HCT116 (cell line): Measurements from ENCODE around the gene MYO10. TPM values are rescaled to one million over a fixed set of nuclear protein-coding genes. Genes with fewer than 3 reads are reported as not detected.

Experiments
- ATAC-seq: fragments of 200-7000 bp; cut with Tn5 transposase; 2 replicates; pipeline ENCODE4 v1.9.1; 2020; ENCODE audit warnings: mild to moderate bottlenecking, moderate library complexity
- BruUV-seq: library from RNA; stranded (reverse); fragments of 400-500 nt; replicated peaks from 2 replicates; lab custom pipeline; 2021; lab: Mats Ljungman, UMichigan
- CTCF ChIA-PET: fragments of 300-600 bp; sonication (Branson Sonifier 250); formaldehyde crosslinking; loops from one replicate; lab custom pipeline; 2021; ENCODE audit warnings: antibody characterized with exemption; lab: Charles Lee
- POLR2A ChIA-PET: fragments of 300-600, 350-600 bp; sonication (Branson Sonifier 250); formaldehyde crosslinking; loops from one replicate; lab custom pipeline; 2021; ENCODE audit warnings: antibody characterized with exemption; lab: Charles Lee
- RAD21 ChIA-PET, 2 experiments: fragments of 300-600 bp; sonication (Branson Sonifier 250); formaldehyde crosslinking; loops; one replicate each; lab custom pipeline; 2023; ENCODE audit warnings: low total read pairs in 2 of 2; ENCODE audit not compliant: uncharacterized antibody in 2 of 2, unreplicated experiment in 2 of 2, low non-redundant PET in 1 of 2; lab: Charles Lee
- DNase-seq: peaks from one replicate; pipeline ENCODE4 v3.0.0-alpha.2; 2010; ENCODE audit warnings: low read depth, low spot score
- H2AFZ ChIP-seq: fragments of 200-600 bp; shearing (Covaris generic), sonication (generic); 2 replicates; pipeline ENCODE4 v1.6.1; 2017; ENCODE audit warnings: low read depth, mixed run types, mixed read lengths, antibody characterized with exemption, low read length; ENCODE audit not compliant: poor library complexity, severe bottlenecking
- H3K27ac ChIP-seq: 2 replicates; pipeline ENCODE4 v1.5.1; 2012; ENCODE audit warnings: low read depth, low read length
- H3K27me3 ChIP-seq: fragments of 200-600 bp; sonication (generic); 2 replicates; pipeline ENCODE4 v1.6.1; 2016; ENCODE audit warnings: mixed run types, low read length, mixed read lengths; ENCODE audit not compliant: insufficient read depth
- H3K36me3 ChIP-seq, 2 experiments: fragments of 200-500 bp in 1 of 2; fragments of 200-600 bp in 1 of 2; sonication (Bioruptor generic) in 1 of 2; sonication (generic) in 1 of 2; 2 replicates each; pipeline versions ENCODE4 v1.5.1 to v1.6.1; 2014 to 2016; ENCODE audit warnings: low read length in 2 of 2, inconsistent platforms in 1 of 2, mixed read lengths in 1 of 2, mixed run types in 1 of 2; ENCODE audit not compliant: insufficient read depth in 2 of 2, control insufficient read depth in 1 of 2
- H3K4me1 ChIP-seq, 2 experiments: fragments of 200-600 bp in 1 of 2; sonication (generic) in 1 of 2; 2 replicates each; pipeline versions ENCODE4 v1.5.1 to v1.6.1; 2012 to 2017; ENCODE audit warnings: low read length in 2 of 2, inconsistent platforms in 1 of 2, mild to moderate bottlenecking in 1 of 2, mixed read lengths in 1 of 2, mixed run types in 1 of 2, moderate library complexity in 1 of 2; ENCODE audit not compliant: insufficient read depth in 2 of 2, control insufficient read depth in 1 of 2
- H3K4me2 ChIP-seq: fragments of 200-600 bp; sonication (generic); 2 replicates; pipeline ENCODE4 v1.6.1; 2017; ENCODE audit warnings: mixed run types, low read length, mixed read lengths
- H3K4me3 ChIP-seq, 2 experiments: fragments of 200-600 bp in 1 of 2; sonication (generic) in 1 of 2; replicated peaks in 1 of 2; 2 replicates each; pipeline ENCODE4 v1.5.1; 2011 to 2016; ENCODE audit warnings: low read length in 2 of 2, control low read depth in 1 of 2, low read depth in 1 of 2, mild to moderate bottlenecking in 1 of 2, mixed read lengths in 1 of 2, mixed run types in 1 of 2
- H3K79me2 ChIP-seq: fragments of 200-600 bp; sonication (generic); 2 replicates; pipeline ENCODE4 v1.6.1; 2017; ENCODE audit warnings: mild to moderate bottlenecking, mixed run types, low read length, moderate library complexity, mixed read lengths; ENCODE audit not compliant: insufficient read depth
- H3K9ac ChIP-seq: fragments of 200-600 bp; sonication (generic); 2 replicates; pipeline ENCODE4 v1.6.1; 2016; ENCODE audit warnings: low read length, mixed read lengths
- H3K9me2 ChIP-seq: fragments of 200-600 bp; sonication (generic), shearing (Covaris generic); 2 replicates; pipeline ENCODE4 v1.6.1; 2017; ENCODE audit warnings: mixed run types, mild to moderate bottlenecking, moderate library complexity; ENCODE audit not compliant: insufficient read depth
- H3K9me3 ChIP-seq, 2 experiments: fragments of 200-500 bp in 1 of 2; fragments of 200-600 bp in 1 of 2; sonication (Bioruptor generic) in 1 of 2; sonication (generic) in 1 of 2; 2 replicates each; pipeline ENCODE4 v1.6.1; 2014 to 2017; ENCODE audit warnings: low read length in 2 of 2, mixed read lengths in 2 of 2, inconsistent platforms in 1 of 2, low read depth in 1 of 2, mild to moderate bottlenecking in 1 of 2, mixed run types in 1 of 2, moderate library complexity in 1 of 2; ENCODE audit not compliant: control insufficient read depth in 1 of 2, insufficient read depth in 1 of 2
- H4K20me1 ChIP-seq: fragments of 200-600 bp; sonication (generic), shearing (Covaris generic); 2 replicates; pipeline ENCODE4 v1.6.1; 2017; ENCODE audit warnings: mixed run types, mild to moderate bottlenecking, moderate library complexity; ENCODE audit not compliant: insufficient read depth
- CBX3 ChIP-seq: IDR thresholded peaks from 2 replicates; pipeline ENCODE4 v1.6.1; 2012; ENCODE audit warnings: low read depth
- CEBPB ChIP-seq: IDR thresholded peaks from 2 replicates; pipeline ENCODE4 v1.6.1; 2012; ENCODE audit warnings: low read depth
- EZH2 ChIP-seq: fragments of 200-600 bp; sonication (generic); IDR thresholded peaks from 2 replicates; pipeline ENCODE4 v1.6.1; 2017; ENCODE audit warnings: antibody characterized with exemption, mixed run types
- FOSL1 ChIP-seq: IDR thresholded peaks from 2 replicates; pipeline ENCODE4 v1.6.1; 2012; ENCODE audit warnings: low read depth
- JUND ChIP-seq: IDR thresholded peaks from 2 replicates; pipeline ENCODE4 v1.6.1; 2012
- MAX ChIP-seq: IDR thresholded peaks from 2 replicates; pipeline ENCODE4 v1.6.1; 2012
- RAD21 ChIP-seq: IDR thresholded peaks from 2 replicates; pipeline ENCODE4 v1.6.1; 2012; ENCODE audit warnings: low read depth, mild to moderate bottlenecking
- SIN3A ChIP-seq: IDR thresholded peaks from 2 replicates; pipeline ENCODE4 v1.6.1; 2012; ENCODE audit warnings: low read depth
- SP1 ChIP-seq: IDR thresholded peaks from 2 replicates; pipeline ENCODE4 v1.6.1; 2012; ENCODE audit warnings: low read depth
- SRF ChIP-seq: IDR thresholded peaks from 2 replicates; pipeline ENCODE4 v1.6.1; 2012; ENCODE audit warnings: low read depth
- ZBTB33 ChIP-seq: IDR thresholded peaks from 2 replicates; pipeline ENCODE4 v1.6.1; 2011; ENCODE audit warnings: mild to moderate bottlenecking, low read length, moderate library complexity; ENCODE audit not compliant: insufficient replicate concordance; ENCODE audit errors: extremely low read depth
- ZNF274 ChIP-seq: fragments of 200-500 bp; sonication (Bioruptor generic); IDR thresholded peaks from 2 replicates; pipeline ENCODE4 v1.6.1; 2014; ENCODE audit warnings: mild to moderate bottlenecking, low read depth, low read length, inconsistent platforms
- intact Hi-C: fragments of 100-400 bp; cut with micrococcal nuclease; formaldehyde crosslinking; loops from 2 replicates; pipeline ENCODE4 v1.10.0; 2022
- total RNA-seq: library from RNA; stranded (reverse); gene quantifications from one replicate; pipeline ENCODE4 v1.2.1, GENCODE V29; 2021; ENCODE audit not compliant: unreplicated experiment

Gene MYO10
- total RNA-seq, 1 experiment from 2014 or later = 34.9 TPM

GRCh38 chr5:16889203-16889971, 46.7 kb downstream of the MYO10 start:
- ChIA-PET POLR2A (interaction anchor here (0.9 kb wide), 1 partner anchor 11 kb away, joined by 3 read pairs; no protein-coding TSS in a partner anchor), RAD21 (interaction anchor here in 1 of 2 experiments (0.9 kb wide), 1 partner anchor 54 kb away, joined by 3 read pairs; no protein-coding TSS in a partner anchor), CTCF (interaction anchor here (0.7 kb wide), 1 partner anchor 45 kb away, joined by 3 read pairs; no protein-coding TSS in a partner anchor)
- H3K9ac ChIP-seq = peak overlapping the region; percentile 36
- ATAC-seq = peak; percentile 60
- H4K20me1 ChIP-seq = no peaks in the 10 kb centered on the region
- intact Hi-C loops = no loop called here
- H3K4me3 ChIP-seq = peak overlapping the region; percentile 13 to 39
- H3K9me3 ChIP-seq = no peaks in the 10 kb centered on the region
- no peak overlapping the region for H2AFZ ChIP-seq
- H3K27me3 ChIP-seq = no peaks in the 10 kb centered on the region
- TF ChIP-seq RAD21 = no peak
- TF ChIP-seq MAX = no peak
- no peak for TF ChIP-seq SP1
- TF ChIP-seq CBX3 = no peak
- TF ChIP-seq SRF = no peak
- TF ChIP-seq, all 23 proteins: peak for 0
- H3K4me1 ChIP-seq = peaks cover 75 to 87% of the 10 kb centered on the region in 2 experiments
- H3K9me2 ChIP-seq = no peaks in the 10 kb centered on the region
- peak overlapping the region; percentile 74 for H3K4me2 ChIP-seq
- no peak for DNase-seq
- H3K27ac ChIP-seq = peak overlapping the region; percentile 52
- no peaks in the 10 kb centered on the region for H3K36me3 ChIP-seq
- BruUV-seq = no TSS peak
- peaks cover 81% of the 10 kb centered on the region for H3K79me2 ChIP-seq

GRCh38 chr5:16888694-16889124, 47.4 kb downstream of the MYO10 start:
- no peak overlapping the region for H2AFZ ChIP-seq
- intact Hi-C loops = no loop called here
- H3K36me3 ChIP-seq = no peaks in the 10 kb centered on the region
- H3K27ac ChIP-seq = peak overlapping the region; percentile 52
- H3K4me1 ChIP-seq = peaks cover 73 to 87% of the 10 kb centered on the region in 2 experiments
- no peak overlapping the region for H3K4me3 ChIP-seq
- DNase-seq (no peak), ATAC-seq (peak; percentile 58)
- peaks cover 82% of the 10 kb centered on the region for H3K79me2 ChIP-seq
- POLR2A ChIA-PET = interaction anchor here (0.9 kb wide), 1 partner anchor 10 kb away, joined by 3 read pairs; no protein-coding TSS in a partner anchor
- H3K4me2 ChIP-seq = peak overlapping the region; percentile 74
- CTCF ChIA-PET = interaction anchor here (0.7 kb wide), 1 partner anchor 46 kb away, joined by 3 read pairs; no protein-coding TSS in a partner anchor
- no peaks in the 10 kb centered on the region for H3K9me2 ChIP-seq
- no peaks in the 10 kb centered on the region for H4K20me1 ChIP-seq
- RAD21 ChIA-PET = no interaction called here
- no TSS peak for BruUV-seq
- H3K27me3 ChIP-seq = no peaks in the 10 kb centered on the region
- no peaks in the 10 kb centered on the region for H3K9me3 ChIP-seq
- H3K9ac ChIP-seq = no peak overlapping the region
- TF ChIP-seq ZNF274 = no peak
- TF ChIP-seq EZH2 = no peak
- peak; percentile 52 for TF ChIP-seq FOSL1
- 0 out of 2 replicates have a peak, but pooled peaks have one; percentile 34 for TF ChIP-seq JUND
- TF ChIP-seq CBX3 = 0 out of 2 replicates have a peak, but pooled peaks have one; percentile 16
- TF ChIP-seq ZBTB33 = no peak
- TF ChIP-seq CEBPB = peak; percentile 26; the same call in 1 of the 2 replicates
- TF ChIP-seq MAX = no peak
- TF ChIP-seq RAD21 = 0 out of 2 replicates have a peak, but pooled peaks have one; percentile 2
- no peak for TF ChIP-seq SIN3A
